GM18511 (cell line): Measurements from ENCODE around the gene ICE2.
A peak's percentile ranks its signal among the peaks of the same experiment; 100 is the strongest.

ENCODE experiments used
- ATAC-seq: cut with Tn5 transposase; IDR thresholded peaks from one replicate; pipeline ENCODE4 v1.9.1; 2021; ENCODE audit warnings: mild to moderate bottlenecking, moderate library complexity; ENCODE audit not compliant: unreplicated experiment

Gene ICE2, protein sequence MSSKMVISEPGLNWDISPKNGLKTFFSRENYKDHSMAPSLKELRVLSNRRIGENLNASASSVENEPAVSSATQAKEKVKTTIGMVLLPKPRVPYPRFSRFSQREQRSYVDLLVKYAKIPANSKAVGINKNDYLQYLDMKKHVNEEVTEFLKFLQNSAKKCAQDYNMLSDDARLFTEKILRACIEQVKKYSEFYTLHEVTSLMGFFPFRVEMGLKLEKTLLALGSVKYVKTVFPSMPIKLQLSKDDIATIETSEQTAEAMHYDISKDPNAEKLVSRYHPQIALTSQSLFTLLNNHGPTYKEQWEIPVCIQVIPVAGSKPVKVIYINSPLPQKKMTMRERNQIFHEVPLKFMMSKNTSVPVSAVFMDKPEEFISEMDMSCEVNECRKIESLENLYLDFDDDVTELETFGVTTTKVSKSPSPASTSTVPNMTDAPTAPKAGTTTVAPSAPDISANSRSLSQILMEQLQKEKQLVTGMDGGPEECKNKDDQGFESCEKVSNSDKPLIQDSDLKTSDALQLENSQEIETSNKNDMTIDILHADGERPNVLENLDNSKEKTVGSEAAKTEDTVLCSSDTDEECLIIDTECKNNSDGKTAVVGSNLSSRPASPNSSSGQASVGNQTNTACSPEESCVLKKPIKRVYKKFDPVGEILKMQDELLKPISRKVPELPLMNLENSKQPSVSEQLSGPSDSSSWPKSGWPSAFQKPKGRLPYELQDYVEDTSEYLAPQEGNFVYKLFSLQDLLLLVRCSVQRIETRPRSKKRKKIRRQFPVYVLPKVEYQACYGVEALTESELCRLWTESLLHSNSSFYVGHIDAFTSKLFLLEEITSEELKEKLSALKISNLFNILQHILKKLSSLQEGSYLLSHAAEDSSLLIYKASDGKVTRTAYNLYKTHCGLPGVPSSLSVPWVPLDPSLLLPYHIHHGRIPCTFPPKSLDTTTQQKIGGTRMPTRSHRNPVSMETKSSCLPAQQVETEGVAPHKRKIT

DNA sequence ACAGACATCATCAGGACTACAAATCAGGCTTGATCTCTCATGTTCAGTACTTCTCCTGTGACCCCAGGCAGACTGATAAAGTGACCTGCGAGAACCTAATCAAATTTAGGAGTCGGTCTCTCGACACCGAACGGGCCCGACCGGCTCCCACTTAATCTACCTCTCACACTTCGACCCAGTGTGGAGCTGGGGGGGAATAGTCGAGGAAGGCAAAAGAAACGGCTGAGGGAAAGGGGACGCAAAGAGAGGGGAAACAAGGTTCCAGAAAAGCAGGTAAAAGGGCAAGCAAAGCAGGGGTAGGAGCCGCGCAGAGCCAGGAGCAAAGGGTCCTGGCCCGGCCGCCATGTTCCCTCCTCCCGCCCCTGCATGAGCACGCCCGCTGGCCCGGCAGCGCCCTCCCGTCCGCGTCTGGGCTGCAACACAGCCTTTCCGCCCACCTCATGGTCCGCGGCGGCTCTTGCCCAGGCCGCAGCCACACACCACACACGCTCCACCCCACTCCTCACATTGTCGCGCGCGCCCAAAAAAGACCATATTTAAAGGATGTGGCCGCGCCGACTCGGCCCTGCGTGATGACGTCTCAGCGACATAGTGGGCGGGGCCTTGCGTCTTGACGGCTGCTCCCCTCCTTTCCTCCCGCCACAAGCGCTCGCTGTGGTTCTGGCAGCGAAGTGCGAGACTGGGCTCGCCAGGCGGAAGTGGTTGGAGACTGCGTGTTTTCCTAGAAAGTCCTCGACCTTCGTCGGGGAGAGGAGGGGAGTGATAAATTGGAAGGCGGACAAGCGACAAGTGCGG, at the start of gene ICE2:
Gene ICE2 (minus strand): TSS at position 577 of the 795 bp plus-strand sequence. CDS start 1,165 bp downstream, outside the sequence.
- peak; percentile 88 for ATAC-seq

GRCh38 chr15:60528530-60528929, 49.6 kb upstream of the ICE2 start:
- no peak for ATAC-seq

DNA sequence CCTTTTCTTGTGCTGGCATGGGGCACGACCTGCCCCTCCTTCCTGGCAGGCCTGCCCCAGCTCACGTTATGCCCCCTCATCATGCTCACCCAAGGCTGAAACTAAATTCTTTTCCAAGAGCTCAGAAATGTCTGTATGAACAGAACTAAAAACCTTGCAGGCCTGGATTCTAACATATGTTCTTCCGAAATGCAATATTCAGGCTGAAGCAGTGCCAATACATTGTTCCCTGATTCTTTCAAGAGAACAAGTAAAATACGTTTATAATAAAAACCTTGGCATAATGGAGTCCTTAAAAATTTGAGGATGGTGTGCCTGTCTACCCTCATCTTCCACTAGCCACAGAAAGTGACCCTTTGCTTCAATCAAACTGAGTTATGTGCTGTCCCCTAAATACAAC, 48.5 kb upstream of the ICE2 start:
- no peak for ATAC-seq

DNA sequence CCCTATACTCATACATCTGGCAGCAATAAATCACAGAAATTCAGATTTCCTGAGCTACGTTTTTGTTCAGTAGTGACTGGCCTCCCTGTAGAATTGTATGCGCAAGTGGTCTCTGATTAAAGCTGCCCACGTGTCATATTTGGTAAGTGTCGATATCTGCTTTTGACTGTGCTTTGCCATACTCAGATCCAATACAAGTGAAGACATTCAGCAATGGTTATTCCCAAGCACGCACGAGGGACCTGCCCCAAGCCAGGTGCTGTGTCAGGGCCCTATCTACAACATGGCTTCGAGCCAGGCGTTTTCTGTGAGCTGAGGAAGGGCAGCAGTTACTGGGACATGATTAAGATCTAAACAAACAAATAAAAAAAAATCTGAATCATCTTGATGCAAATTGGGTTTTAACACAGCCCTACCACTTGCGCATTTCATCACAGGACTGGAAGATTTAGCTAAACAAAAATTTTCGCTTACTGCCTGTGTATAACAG, 47.2 kb upstream of the ICE2 start:
- ATAC-seq: no peak

DNA sequence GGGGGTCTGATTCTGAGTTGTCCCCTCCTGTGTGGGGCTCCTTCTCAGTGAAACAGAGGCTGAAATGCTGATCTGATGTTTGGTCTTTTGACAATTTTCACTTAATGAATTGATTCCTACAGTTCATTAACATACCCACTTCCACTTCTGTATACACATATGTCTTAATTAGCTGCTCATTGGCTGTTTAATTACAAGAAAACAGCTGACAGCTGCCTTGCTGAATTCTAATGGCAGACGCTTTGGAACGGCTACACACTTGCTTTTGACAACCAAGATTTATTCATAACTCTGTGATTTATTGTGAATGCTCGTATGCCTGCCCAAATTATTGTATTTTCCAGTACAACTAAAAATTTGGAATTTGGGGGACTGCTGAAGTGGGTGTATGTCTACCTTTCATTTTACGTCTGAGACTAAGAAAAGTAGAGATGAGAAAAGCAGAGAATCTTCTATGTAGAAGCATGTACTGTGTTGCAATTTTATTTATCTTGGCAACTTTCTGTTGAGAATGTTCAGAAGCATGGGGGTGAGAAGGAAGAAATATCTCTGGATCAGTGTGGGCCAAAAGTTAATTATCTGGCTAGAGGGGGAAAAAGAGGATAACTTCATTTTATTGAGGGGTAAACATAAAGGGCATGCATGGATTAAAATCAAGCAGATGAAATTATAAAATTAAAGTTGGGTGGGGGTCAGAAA, 46.5 kb upstream of the ICE2 start:
- ATAC-seq: no peak

DNA sequence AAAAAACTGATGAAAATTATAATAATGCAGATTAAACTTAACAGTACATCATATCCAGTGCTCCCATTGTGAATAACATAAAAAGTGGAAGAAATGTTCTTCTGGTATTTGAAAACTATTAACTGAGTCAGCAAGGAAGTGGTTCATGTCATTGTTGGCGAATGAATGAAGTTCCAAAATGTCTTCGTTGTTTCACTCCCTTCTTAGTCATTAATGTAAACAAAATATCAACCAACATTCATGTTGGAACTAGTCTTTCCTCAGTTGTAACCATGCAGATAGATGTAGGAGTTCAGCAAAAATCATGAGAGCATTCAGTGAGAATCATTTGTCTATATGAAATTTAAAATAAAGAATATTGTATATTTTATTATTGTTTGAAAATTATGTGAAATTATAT, 44.1 kb upstream of the ICE2 start:
- no peak for ATAC-seq

GRCh38 chr15:60520825-60521368, 42.0 kb upstream of the ICE2 start:
- ATAC-seq: peak; percentile 61

GRCh38 chr15:60520013-60520824, 41.3 kb upstream of the ICE2 start:
- ATAC-seq: peak; percentile 39

DNA sequence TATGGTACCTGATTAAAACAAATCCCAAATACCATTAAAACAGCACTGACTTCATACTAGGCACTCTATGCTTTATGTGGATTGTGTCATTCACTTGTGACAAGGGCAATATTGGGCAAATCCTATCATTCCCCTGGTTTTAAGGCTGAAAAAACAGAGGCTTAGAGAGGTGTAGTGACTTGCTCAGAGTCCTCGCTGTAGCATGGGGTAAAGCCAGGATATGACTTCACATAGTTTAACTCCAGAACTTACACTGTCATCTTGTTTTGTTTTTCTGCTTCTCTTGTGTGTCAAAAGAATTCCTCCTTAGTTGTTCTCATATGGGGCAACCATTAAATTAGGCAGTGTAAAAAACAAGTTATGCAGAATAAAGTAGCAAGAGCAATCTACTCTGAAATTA, 40.3 kb upstream of the ICE2 start:
- ATAC-seq: no peak

- no peak for ATAC-seq
These were observed 39.6 kb upstream of the ICE2 start for GRCh38 chr15:60518511-60518910.

DNA sequence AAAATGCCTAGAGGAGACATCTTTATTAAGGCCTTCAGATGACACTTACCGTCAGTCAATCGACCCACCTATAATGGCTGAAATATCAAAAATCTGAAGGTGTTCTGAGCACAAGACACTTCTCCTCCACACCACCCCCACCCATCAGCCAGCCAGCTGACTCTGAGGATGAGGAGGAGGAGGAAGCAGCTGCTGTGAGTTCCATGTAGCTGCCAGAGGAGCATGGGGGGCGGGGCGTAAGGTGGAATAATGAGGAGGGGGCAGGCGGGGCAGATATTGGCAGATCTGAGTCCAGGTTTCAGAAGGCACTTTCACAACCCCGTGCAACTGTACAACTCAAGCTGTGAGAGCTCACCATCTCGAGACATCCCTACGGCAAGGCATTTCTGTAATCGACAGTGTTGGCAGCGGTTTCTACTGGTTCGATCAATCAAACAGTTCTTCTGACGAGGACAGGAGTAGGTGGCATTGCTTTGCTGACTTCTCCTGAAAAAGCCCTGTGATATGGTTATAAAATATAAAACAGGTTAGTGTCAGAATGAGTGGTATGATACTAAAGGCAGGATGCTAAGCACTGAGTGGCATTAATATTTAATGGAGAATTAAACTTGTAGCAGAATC, 35.4 kb upstream of the ICE2 start:
- ATAC-seq: no peak

GRCh38 chr15:60513676-60514075, 34.7 kb upstream of the ICE2 start:
- ATAC-seq: no peak

DNA sequence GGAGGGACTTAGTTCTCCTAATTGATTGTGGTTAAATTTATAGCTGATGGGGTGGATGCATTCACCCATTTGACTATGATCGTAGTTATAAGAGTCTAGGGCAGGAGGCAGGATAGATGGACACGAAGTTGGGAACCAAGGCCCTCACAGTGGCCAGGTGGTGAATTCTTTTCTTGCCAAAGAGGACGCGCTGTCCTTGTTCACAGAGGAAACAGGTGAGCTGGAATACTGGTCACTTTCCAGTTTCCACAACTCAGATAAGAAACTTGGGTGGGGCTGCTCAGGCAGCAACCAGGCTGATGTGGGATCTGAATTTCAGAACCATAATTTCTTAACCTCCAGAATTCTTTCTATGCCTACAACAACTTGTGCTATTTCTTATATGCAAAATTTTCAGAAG, 34.0 kb upstream of the ICE2 start:
- no peak for ATAC-seq

DNA sequence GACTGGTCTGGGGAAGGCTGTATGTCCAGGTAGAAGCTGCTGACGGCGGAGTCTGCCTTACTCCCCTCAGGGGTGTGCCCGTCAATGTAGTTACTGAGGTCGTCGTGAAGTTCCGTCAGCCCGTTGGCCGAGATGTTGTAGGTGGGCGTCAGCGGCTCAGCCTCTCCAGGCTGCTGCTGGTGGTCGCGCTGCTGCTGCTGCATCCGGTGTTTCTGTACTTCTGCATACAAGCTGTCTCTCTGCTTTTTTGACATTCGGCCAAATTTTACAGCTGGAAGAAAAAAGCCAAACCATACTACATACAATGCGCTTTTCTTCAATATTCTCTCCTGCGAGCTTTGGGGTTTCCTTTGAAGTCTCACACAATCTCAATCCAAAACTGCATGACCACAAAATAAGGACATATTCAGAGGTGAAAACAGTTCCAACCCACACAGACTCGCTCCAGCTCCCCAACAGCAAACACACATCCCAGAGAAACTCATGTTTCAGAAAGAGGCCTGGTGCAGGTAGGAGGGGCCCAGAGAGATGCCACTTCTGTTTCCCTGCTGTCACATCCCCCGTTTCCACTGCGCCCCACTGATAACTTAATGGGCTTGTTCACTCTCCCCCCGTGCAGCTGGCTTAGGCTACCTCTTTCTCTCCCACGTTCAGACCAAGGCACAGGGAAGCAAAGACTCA, 32.5 kb upstream of the ICE2 start:
- ATAC-seq: no peak

DNA sequence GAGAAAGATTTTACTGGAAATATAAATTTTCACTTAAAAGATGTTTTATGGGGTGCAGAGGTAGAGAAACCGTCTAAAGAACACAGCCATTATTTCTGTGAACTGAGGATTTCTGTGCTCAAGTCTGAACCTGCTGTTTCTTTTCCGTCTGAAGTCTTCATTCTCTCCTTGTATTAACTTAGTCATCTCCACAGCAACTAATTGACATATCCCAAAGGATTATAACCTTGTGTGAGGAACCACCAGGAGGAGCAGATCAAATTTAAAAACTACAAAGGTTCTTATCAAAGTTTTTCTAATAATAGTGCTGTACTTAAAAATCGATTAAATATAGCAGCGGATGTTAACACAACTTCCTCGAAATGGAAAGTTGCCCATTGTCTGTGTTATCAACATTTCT, 31.1 kb upstream of the ICE2 start:
- no peak for ATAC-seq

DNA sequence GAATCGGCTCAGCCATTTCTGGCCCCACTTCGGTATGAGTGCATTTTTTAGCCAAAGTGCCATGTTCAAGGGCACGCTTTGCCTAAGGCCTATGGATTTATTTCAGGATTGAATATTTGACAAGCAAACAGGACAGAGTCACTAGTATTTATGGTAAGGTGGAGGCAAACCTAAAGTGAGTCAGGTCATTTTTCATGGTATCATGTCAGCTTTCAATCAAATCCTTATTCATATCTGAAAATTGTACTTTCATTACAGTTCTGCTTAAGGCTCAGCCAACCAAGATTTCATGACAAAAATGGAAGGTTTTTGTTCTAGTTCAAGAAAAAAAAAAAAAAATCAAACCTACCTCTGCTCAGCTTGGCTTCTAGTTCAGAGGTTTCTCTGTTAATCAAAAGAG, 30.5 kb upstream of the ICE2 start:
- no peak for ATAC-seq

GRCh38 chr15:60508442-60508841, 29.5 kb upstream of the ICE2 start:
- ATAC-seq: no peak
